Fibroblast of lung (primary cell): ENCODE data around the gene ANKRD33.

Experiments used
- EZH2 ChIP-seq: IDR thresholded peaks from 2 replicates; pipeline ENCODE4 v1.5.1; 2012; ENCODE audit warnings: low read length, control low read depth, mild to moderate bottlenecking; ENCODE audit errors: missing control alignments
- TF ChIP-seq, protein P1 (sequence below), 2 donors: IDR thresholded peaks in 1 of 2; conservative IDR thresholded peaks in 1 of 2; 1 replicate in 1 of 2; 2 replicates in 1 of 2; pipeline ENCODE4 v1.5.1; 2011 to 2012; ENCODE audit warnings: low read length in 2 of 2, control low read depth in 1 of 2, inconsistent platforms in 1 of 2, low read depth in 1 of 2, mild to moderate bottlenecking in 1 of 2

- TF ChIP-seq, protein P1, sequence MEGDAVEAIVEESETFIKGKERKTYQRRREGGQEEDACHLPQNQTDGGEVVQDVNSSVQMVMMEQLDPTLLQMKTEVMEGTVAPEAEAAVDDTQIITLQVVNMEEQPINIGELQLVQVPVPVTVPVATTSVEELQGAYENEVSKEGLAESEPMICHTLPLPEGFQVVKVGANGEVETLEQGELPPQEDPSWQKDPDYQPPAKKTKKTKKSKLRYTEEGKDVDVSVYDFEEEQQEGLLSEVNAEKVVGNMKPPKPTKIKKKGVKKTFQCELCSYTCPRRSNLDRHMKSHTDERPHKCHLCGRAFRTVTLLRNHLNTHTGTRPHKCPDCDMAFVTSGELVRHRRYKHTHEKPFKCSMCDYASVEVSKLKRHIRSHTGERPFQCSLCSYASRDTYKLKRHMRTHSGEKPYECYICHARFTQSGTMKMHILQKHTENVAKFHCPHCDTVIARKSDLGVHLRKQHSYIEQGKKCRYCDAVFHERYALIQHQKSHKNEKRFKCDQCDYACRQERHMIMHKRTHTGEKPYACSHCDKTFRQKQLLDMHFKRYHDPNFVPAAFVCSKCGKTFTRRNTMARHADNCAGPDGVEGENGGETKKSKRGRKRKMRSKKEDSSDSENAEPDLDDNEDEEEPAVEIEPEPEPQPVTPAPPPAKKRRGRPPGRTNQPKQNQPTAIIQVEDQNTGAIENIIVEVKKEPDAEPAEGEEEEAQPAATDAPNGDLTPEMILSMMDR (conservative IDR thresholded peaks at IDR 0.05 in 1 of 2, IDR thresholded peaks at IDR 0.05 in 1 of 2; ENCODE audit: low read depth in 1 of 2, low read length in 2 of 2) = no peak
- no peak for TF ChIP-seq EZH2
Observed at GRCh38 chr12:51911788-51912711, 24.1 kb downstream of the ANKRD33 start.
